ENCODE measurements around the gene DENND2D. TPM values are rescaled to one million over a fixed set of nuclear protein-coding genes. Genes with fewer than 3 reads are reported as not detected.

Gene DENND2D
- not detected in 2 replicates for total RNA-seq
- long read RNA-seq: 0 reads

- no peaks in the 10 kb centered on the region for H3K9me3 Mint-ChIP-seq (ENCODE audit: unreplicated experiment)
- peaks cover 4% of the 10 kb centered on the region for H3K27me3 Mint-ChIP-seq (ENCODE audit: unreplicated experiment)
- no peak for DNase-seq (ENCODE audit: extremely low spot score, unreplicated experiment)
- H3K27ac Mint-ChIP-seq (ENCODE audit: unreplicated experiment): no peak within 1 kb of the TSS
- TF ChIP-seq, protein P1, sequence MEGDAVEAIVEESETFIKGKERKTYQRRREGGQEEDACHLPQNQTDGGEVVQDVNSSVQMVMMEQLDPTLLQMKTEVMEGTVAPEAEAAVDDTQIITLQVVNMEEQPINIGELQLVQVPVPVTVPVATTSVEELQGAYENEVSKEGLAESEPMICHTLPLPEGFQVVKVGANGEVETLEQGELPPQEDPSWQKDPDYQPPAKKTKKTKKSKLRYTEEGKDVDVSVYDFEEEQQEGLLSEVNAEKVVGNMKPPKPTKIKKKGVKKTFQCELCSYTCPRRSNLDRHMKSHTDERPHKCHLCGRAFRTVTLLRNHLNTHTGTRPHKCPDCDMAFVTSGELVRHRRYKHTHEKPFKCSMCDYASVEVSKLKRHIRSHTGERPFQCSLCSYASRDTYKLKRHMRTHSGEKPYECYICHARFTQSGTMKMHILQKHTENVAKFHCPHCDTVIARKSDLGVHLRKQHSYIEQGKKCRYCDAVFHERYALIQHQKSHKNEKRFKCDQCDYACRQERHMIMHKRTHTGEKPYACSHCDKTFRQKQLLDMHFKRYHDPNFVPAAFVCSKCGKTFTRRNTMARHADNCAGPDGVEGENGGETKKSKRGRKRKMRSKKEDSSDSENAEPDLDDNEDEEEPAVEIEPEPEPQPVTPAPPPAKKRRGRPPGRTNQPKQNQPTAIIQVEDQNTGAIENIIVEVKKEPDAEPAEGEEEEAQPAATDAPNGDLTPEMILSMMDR (IDR thresholded peaks at IDR 0.05): no peak
- peaks cover 5% of the 10 kb centered on the region for H3K4me1 Mint-ChIP-seq (ENCODE audit: unreplicated experiment)
- H3K4me3 Mint-ChIP-seq (ENCODE audit: unreplicated experiment): no peak within 1 kb of the TSS
- H3K36me3 Mint-ChIP-seq (ENCODE audit: unreplicated experiment): no peaks in the 10 kb centered on the region
Measured at GRCh38 chr1:111199881-111200801, at the start of gene DENND2D. TSS of gene DENND2D (minus strand) at chr1:111200646. CDS start at chr1:111200459, 187 bp downstream.

DNA sequence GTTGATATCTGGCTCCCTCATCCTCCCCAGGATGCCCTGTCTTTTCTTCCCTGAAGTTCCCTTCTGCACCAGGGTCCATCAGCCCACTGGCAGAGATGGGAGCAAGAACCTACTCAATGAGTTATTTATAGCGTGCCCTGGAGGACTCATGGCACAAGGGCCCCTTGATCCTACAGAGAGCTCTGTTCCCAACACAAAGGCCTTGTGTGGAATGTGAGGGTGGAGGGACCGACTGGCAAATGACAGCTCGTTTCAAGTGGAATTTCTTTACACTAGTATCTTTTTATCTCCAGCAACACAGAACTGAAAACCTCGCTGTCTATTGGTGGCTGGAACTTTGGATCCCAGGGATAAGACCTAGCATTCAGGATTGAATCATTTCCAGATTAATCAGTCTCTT is 49.5 kb upstream of the DENND2D start:
- H3K36me3 Mint-ChIP-seq (ENCODE audit: unreplicated experiment): no peaks in the 10 kb centered on the region
- H3K27me3 Mint-ChIP-seq (ENCODE audit: unreplicated experiment): peaks cover under 1% of the 10 kb centered on the region
- no peaks in the 10 kb centered on the region for H3K9me3 Mint-ChIP-seq (ENCODE audit: unreplicated experiment)
- no peak for DNase-seq (ENCODE audit: extremely low spot score, unreplicated experiment)
- H3K4me3 Mint-ChIP-seq (ENCODE audit: unreplicated experiment): no peak overlapping the region
- no peak overlapping the region for H3K27ac Mint-ChIP-seq (ENCODE audit: unreplicated experiment)
- TF ChIP-seq, protein P1 (IDR thresholded peaks at IDR 0.05): no peak
- H3K4me1 Mint-ChIP-seq (ENCODE audit: unreplicated experiment): no peaks in the 10 kb centered on the region

- no peak overlapping the region for H3K4me3 Mint-ChIP-seq (ENCODE audit: unreplicated experiment)
- H3K27ac Mint-ChIP-seq (ENCODE audit: unreplicated experiment): no peak overlapping the region
- DNase-seq (ENCODE audit: extremely low spot score, unreplicated experiment): no peak
- no peaks in the 10 kb centered on the region for H3K27me3 Mint-ChIP-seq (ENCODE audit: unreplicated experiment)
- H3K4me1 Mint-ChIP-seq (ENCODE audit: unreplicated experiment): no peaks in the 10 kb centered on the region
- no peaks in the 10 kb centered on the region for H3K9me3 Mint-ChIP-seq (ENCODE audit: unreplicated experiment)
- TF ChIP-seq, protein P1 (IDR thresholded peaks at IDR 0.05): no peak
- H3K36me3 Mint-ChIP-seq (ENCODE audit: unreplicated experiment): no peaks in the 10 kb centered on the region
Measured at GRCh38 chr1:111247125-111247838, 46.8 kb upstream of the DENND2D start.

DNA sequence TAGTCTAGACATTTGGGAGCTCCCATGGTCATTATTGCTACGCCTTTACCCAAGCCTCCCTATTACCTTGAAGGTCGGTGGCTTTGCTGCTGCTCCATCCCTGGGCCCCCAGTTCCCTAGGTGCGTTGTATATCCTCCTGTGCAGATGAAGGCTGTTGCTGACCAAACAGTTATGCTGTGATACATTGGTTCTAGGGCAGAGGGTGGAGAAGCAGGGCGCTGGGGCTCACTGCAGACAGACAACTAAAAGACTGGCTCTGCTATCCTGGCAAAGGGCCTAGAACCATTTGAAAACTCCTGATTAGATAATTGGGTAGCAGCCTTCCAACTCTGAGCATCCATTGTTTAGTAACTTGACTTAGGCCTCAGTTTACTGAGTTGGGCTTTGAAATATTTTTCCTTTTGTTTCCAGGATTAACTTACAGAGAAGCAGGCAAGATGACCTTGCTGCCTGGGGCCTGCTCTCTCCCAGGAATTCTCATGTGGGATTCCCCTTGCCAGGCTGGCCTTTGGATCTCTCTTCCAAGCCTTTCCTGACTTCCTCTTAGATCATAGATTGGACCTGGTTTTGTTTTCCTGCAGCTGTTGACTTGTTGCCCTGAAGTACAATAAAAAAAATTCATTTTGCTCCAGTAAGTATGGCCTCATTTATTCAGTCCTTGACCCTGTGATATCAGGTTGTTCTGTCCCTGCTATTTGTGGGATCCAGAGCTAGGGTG is 42.5 kb upstream of the DENND2D start:
- no peak overlapping the region for H3K4me3 Mint-ChIP-seq (ENCODE audit: unreplicated experiment)
- no peak overlapping the region for H3K27ac Mint-ChIP-seq (ENCODE audit: unreplicated experiment)
- no peak for DNase-seq (ENCODE audit: extremely low spot score, unreplicated experiment)
- no peaks in the 10 kb centered on the region for H3K9me3 Mint-ChIP-seq (ENCODE audit: unreplicated experiment)
- peaks cover 13% of the 10 kb centered on the region for H3K27me3 Mint-ChIP-seq (ENCODE audit: unreplicated experiment)
- no peaks in the 10 kb centered on the region for H3K4me1 Mint-ChIP-seq (ENCODE audit: unreplicated experiment)
- TF ChIP-seq, protein P1 (IDR thresholded peaks at IDR 0.05): no peak
- H3K36me3 Mint-ChIP-seq (ENCODE audit: unreplicated experiment): no peaks in the 10 kb centered on the region
